Progenitor cell of endocrine pancreas (in vitro differentiated cells): ENCODE data around the gene RIC8B. TPM values are rescaled to one million over a fixed set of nuclear protein-coding genes. Genes with fewer than 3 reads are reported as not detected.

Experiments
- DNase-seq: peaks from one replicate; pipeline ENCODE4 v3.0.0; 2021; ENCODE audit warnings: low spot score; ENCODE audit not compliant: unreplicated experiment
- H3K27ac Mint-ChIP-seq: 2 replicates; pipeline ENCODE4 v1.8.0; 2021; ENCODE audit warnings: mild to moderate bottlenecking, moderate library complexity, mixed read lengths
- H3K27me3 Mint-ChIP-seq: 2 replicates; pipeline ENCODE4 v1.8.0; 2021; ENCODE audit warnings: mixed read lengths
- H3K36me3 Mint-ChIP-seq: 2 replicates; pipeline ENCODE4 v1.8.0; 2022; ENCODE audit warnings: mixed read lengths; ENCODE audit not compliant: insufficient read depth
- H3K4me1 Mint-ChIP-seq: 2 replicates; pipeline ENCODE4 v1.8.0; 2021; ENCODE audit warnings: low read depth, mixed read lengths
- H3K4me3 Mint-ChIP-seq: 2 replicates; pipeline ENCODE4 v1.8.0; 2021; ENCODE audit warnings: low read depth, mild to moderate bottlenecking, moderate library complexity, mixed read lengths
- H3K9me3 Mint-ChIP-seq: 2 replicates; pipeline ENCODE4 v1.8.0; 2021; ENCODE audit warnings: low read depth, mixed read lengths
- CTCF ChIP-seq: fragments of 200-600 bp; sonication (generic); IDR thresholded peaks from one replicate; pipeline ENCODE4 v1.5.0; 2021; ENCODE audit warnings: antibody characterized with exemption, mild to moderate bottlenecking; ENCODE audit not compliant: unreplicated experiment
- total RNA-seq: library from RNA; stranded (reverse); gene quantifications from 2 replicates; pipeline ENCODE4 v1.2.1, GENCODE V29; 2021

The RIC8B gene
- total RNA-seq, 1 donor from 2014 or later: 24.7 TPM

GRCh38 chr12:106855221-106855758, 80.8 kb downstream of the RIC8B start:
- peaks cover 9% of the 10 kb centered on the region for H3K36me3 Mint-ChIP-seq
- no peak overlapping the region for H3K27ac Mint-ChIP-seq
- H3K27me3 Mint-ChIP-seq: no peaks in the 10 kb centered on the region
- DNase-seq: no peak
- H3K4me1 Mint-ChIP-seq: no peaks in the 10 kb centered on the region
- TF ChIP-seq CTCF: no peak
- no peak overlapping the region for H3K4me3 Mint-ChIP-seq
- H3K9me3 Mint-ChIP-seq: no peaks in the 10 kb centered on the region

- Mint-ChIP-seq H3K36me3 (peaks cover 10% of the 10 kb centered on the region), H3K4me1 (no peaks in the 10 kb centered on the region), H3K4me3 (no peak overlapping the region), H3K27ac (no peak overlapping the region), H3K27me3 (no peaks in the 10 kb centered on the region), H3K9me3 (no peaks in the 10 kb centered on the region)
- TF ChIP-seq CTCF: no peak
- DNase-seq: no peak
Measured at GRCh38 chr12:106861984-106862916, 87.8 kb downstream of the RIC8B start.

- H3K4me3 Mint-ChIP-seq: no peak overlapping the region
- H3K4me1 Mint-ChIP-seq: no peaks in the 10 kb centered on the region
- H3K27ac Mint-ChIP-seq: no peak overlapping the region
- DNase-seq: no peak
- TF ChIP-seq CTCF: no peak
- peaks cover 12% of the 10 kb centered on the region for H3K36me3 Mint-ChIP-seq
- no peaks in the 10 kb centered on the region for H3K27me3 Mint-ChIP-seq
- H3K9me3 Mint-ChIP-seq: no peaks in the 10 kb centered on the region
Measured at GRCh38 chr12:106863189-106863588, 88.7 kb downstream of the RIC8B start.

- Mint-ChIP-seq H3K36me3 (peaks cover 15% of the 10 kb centered on the region), H3K27me3 (no peaks in the 10 kb centered on the region), H3K4me3 (no peak overlapping the region), H3K4me1 (peaks cover 4% of the 10 kb centered on the region), H3K27ac (no peak overlapping the region), H3K9me3 (no peaks in the 10 kb centered on the region)
- TF ChIP-seq CTCF: no peak
- DNase-seq: no peak
Measured at GRCh38 chr12:106865683-106866082, 91.2 kb downstream of the RIC8B start.

GRCh38 chr12:106866426-106867080, 92.1 kb downstream of the RIC8B start:
- no peak for TF ChIP-seq CTCF
- no peak overlapping the region for H3K27ac Mint-ChIP-seq
- H3K4me3 Mint-ChIP-seq: no peak overlapping the region
- DNase-seq: no peak
- peaks cover 6% of the 10 kb centered on the region for H3K4me1 Mint-ChIP-seq
- no peaks in the 10 kb centered on the region for H3K27me3 Mint-ChIP-seq
- peaks cover 13% of the 10 kb centered on the region for H3K36me3 Mint-ChIP-seq
- no peaks in the 10 kb centered on the region for H3K9me3 Mint-ChIP-seq
